PFSK-1 (cell line): ENCODE results near the gene MPZL3.

Experiments used
- POLR2AphosphoS5 ChIP-seq: IDR thresholded peaks from 2 replicates; pipeline ENCODE4 v1.6.1; 2012; ENCODE audit warnings: low read depth, mild to moderate bottlenecking, control low read depth, low read length, moderate library complexity
- SIN3A ChIP-seq: IDR thresholded peaks from 2 replicates; pipeline ENCODE4 v1.6.1; 2012; ENCODE audit warnings: mild to moderate bottlenecking, low read length, moderate library complexity, borderline replicate concordance; ENCODE audit not compliant: insufficient read depth

- TF ChIP-seq POLR2AphosphoS5 (no peak), SIN3A (no peak)
These were observed 38.4 kb downstream of the MPZL3 start for GRCh38 chr11:118213781-118214180.
